Measurements from ENCODE around the gene SIL1. TPM values are rescaled to one million over a fixed set of nuclear protein-coding genes. Genes with fewer than 3 reads are reported as not detected.

The SIL1 gene
- total RNA-seq, 1 donor from 2014 or later = 29.9 TPM

DNA sequence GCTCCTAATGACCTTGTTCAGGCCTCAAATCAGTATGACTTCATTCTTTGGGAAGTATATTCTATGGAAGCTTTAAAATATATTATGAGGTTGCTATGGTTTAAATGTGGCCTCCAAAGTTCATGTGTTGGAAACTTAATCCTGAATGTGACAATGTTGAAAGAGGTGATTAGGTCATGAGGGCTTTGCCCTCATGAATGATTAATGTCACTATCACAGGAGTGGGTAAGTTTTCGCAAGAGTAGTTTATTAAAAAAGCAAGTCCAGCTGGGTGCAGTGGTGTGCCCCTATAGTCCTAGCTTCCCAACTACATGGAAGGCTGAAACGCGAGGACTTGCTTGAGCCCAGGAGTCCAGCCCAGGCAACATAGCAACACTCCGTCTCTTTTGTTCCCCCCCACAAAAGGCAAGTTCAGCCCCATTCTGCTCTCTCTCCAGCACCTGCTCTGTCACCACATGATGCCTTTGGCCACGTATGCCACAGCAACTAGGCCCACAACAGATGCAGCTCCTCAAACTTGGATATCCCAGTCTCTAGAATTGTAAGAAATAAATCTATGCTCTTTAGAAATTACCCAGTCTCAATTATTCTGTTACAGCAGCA lies 105.3 kb downstream of the SIL1 start:
- Histone ChIP-seq H3K36me3 (ENCODE audit: control insufficient read depth, insufficient read depth, low read length) (no peaks in the 10 kb centered on the region), H3K27me3 (ENCODE audit: control insufficient read depth, insufficient read depth, low read length) (no peaks in the 10 kb centered on the region), H3K4me3 (ENCODE audit: low read depth, low read length) (no peak overlapping the region)
- DNase-seq (ENCODE audit: low read depth) = no peak
- TF ChIP-seq, protein P1, sequence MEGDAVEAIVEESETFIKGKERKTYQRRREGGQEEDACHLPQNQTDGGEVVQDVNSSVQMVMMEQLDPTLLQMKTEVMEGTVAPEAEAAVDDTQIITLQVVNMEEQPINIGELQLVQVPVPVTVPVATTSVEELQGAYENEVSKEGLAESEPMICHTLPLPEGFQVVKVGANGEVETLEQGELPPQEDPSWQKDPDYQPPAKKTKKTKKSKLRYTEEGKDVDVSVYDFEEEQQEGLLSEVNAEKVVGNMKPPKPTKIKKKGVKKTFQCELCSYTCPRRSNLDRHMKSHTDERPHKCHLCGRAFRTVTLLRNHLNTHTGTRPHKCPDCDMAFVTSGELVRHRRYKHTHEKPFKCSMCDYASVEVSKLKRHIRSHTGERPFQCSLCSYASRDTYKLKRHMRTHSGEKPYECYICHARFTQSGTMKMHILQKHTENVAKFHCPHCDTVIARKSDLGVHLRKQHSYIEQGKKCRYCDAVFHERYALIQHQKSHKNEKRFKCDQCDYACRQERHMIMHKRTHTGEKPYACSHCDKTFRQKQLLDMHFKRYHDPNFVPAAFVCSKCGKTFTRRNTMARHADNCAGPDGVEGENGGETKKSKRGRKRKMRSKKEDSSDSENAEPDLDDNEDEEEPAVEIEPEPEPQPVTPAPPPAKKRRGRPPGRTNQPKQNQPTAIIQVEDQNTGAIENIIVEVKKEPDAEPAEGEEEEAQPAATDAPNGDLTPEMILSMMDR (IDR thresholded peaks at IDR 0.05; ENCODE audit: insufficient read depth, low read length, poor library complexity, severe bottlenecking) = no peak

DNA sequence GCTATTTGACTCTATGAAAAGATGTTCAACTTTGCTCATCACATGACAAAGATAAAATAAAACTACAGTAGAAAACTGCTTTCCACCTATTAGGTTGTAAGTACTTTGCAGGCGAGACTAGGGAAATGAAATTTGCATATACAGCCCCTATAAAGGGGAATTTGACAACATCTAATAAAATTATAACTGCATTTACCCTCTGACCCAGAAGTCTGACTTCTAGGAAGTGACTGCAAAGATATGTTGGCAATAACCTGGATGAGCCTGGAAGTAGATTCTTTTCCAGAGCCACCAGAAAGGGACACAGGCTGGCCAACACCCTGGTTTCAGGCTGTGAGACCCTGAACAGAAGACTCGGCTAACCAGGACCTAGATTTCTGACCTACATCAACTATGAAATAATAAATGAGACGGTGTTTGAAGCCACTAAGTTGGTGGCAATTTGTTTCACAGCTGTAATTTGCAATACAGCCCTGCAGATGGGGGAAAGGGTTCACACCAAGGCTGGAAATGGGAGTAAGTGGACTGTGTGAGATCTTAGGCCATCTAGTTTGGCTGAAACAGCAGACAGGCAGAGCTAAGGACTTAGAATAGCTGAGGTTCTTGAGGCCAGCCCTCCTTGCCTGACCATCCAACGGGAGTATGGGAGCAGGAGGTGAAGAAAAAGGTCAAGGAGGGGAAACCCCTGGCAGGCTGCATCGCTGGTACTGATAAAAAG lies 106.6 kb downstream of the SIL1 start:
- Histone ChIP-seq H3K4me3 (ENCODE audit: low read depth, low read length) (no peak overlapping the region), H3K27me3 (ENCODE audit: control insufficient read depth, insufficient read depth, low read length) (no peaks in the 10 kb centered on the region), H3K36me3 (ENCODE audit: control insufficient read depth, insufficient read depth, low read length) (no peaks in the 10 kb centered on the region)
- TF ChIP-seq, protein P1 (IDR thresholded peaks at IDR 0.05; ENCODE audit: insufficient read depth, low read length, poor library complexity, severe bottlenecking) = no peak
- no peak for DNase-seq (ENCODE audit: low read depth)

DNA sequence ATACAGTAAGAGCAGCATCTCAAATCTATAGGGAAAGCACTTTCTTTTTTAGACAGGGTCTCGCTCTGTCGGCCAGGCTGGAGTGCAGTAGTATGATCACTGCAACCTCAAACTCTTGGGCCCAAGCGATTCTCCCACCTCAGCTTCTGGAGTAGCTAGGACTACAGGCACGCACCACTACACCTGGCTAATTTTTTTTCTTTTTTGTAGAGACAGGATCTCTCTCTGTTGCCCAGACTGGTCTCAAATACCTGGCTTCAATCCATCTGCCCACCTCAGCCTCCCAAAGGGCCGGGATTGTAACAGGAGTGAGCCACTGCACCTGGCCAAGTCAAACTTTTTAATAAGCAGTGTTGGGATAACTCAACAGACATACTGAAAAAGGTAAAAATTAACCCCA lies 107.6 kb downstream of the SIL1 start:
- H3K36me3 ChIP-seq (ENCODE audit: control insufficient read depth, insufficient read depth, low read length) = no peaks in the 10 kb centered on the region
- no peaks in the 10 kb centered on the region for H3K27me3 ChIP-seq (ENCODE audit: control insufficient read depth, insufficient read depth, low read length)
- DNase-seq (ENCODE audit: low read depth) = no peak
- TF ChIP-seq, protein P1 (IDR thresholded peaks at IDR 0.05; ENCODE audit: insufficient read depth, low read length, poor library complexity, severe bottlenecking) = no peak
- H3K4me3 ChIP-seq (ENCODE audit: low read depth, low read length) = no peak overlapping the region

DNA sequence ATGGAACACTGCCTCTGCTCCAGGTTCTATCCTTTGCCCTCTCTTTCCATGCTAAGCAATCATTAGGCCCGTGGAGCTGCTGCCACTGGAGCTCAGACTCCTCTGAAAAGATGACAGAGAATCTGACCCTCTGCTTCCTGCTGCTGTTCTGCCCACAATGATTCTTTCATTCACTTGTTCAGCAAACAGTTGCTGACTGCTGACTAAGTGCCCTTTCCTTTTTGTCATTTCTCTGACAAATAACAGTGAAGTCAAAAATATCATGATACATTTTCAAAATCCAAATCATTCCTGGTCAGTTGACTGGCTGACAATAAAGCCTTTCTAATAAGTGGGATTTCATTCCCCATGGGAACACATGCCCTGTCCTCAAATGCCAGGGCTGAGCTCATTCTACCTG lies 110.1 kb downstream of the SIL1 start:
- TF ChIP-seq, protein P1 (IDR thresholded peaks at IDR 0.05; ENCODE audit: insufficient read depth, low read length, poor library complexity, severe bottlenecking) = no peak
- no peaks in the 10 kb centered on the region for H3K27me3 ChIP-seq (ENCODE audit: control insufficient read depth, insufficient read depth, low read length)
- no peaks in the 10 kb centered on the region for H3K36me3 ChIP-seq (ENCODE audit: control insufficient read depth, insufficient read depth, low read length)
- no peak overlapping the region for H3K4me3 ChIP-seq (ENCODE audit: low read depth, low read length)
- DNase-seq (ENCODE audit: low read depth) = no peak

DNA sequence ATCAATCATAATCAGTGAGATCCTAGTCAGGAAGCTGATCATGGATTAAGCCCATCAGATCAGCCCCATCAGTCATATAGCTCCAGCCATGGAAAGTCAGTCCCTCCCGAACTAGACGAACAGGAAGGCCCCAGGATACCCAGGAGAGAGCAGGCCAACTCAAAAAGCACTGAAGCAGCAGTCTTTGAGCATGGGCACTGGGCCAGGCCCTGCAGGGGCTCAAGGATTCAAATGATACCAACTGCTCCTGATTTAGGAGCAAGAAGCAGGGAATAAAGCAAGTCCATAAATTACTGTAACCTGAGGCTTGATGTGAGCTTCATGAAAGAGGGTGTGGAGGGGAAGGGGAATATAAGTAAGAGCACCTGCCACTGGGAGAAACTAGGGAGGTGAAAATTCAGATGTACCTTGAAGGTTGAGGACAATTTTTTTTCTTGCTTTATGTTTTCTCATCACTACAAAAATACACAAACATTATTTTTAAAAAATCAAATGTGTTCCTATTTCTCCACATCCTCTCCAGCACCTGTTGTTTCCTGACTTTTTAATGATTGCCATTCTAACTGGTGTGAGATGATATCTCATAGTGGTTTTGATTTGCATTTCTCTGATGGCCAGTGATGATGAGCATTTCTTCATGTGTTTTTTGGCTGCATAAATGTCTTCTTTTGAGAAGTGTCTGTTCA lies 115.2 kb downstream of the SIL1 start:
- Histone ChIP-seq H3K36me3 (ENCODE audit: control insufficient read depth, insufficient read depth, low read length) (no peaks in the 10 kb centered on the region), H3K27me3 (ENCODE audit: control insufficient read depth, insufficient read depth, low read length) (no peaks in the 10 kb centered on the region), H3K4me3 (ENCODE audit: low read depth, low read length) (no peak overlapping the region)
- TF ChIP-seq, protein P1 (IDR thresholded peaks at IDR 0.05; ENCODE audit: insufficient read depth, low read length, poor library complexity, severe bottlenecking) = no peak
- no peak for DNase-seq (ENCODE audit: low read depth)
